ENCODE measurements around the gene ERFE. TPM values are rescaled to one million over a fixed set of nuclear protein-coding genes. Genes with fewer than 3 reads are reported as not detected.

Gene ERFE
- total and polyA plus RNA-seq, 8 donors, result 0.14 to 4.9 (median 0.70) TPM; not detected in 2

GRCh38 chr2:238182362-238182761, 23.6 kb downstream of the ERFE start:
- Histone ChIP-seq H3K36me3 (peaks cover 8 to 92% (median 49%) of the 10 kb centered on the region in 3 donors), H3K27me3 (no peaks in the 10 kb centered on the region), H3K4me1 (no peaks in the 10 kb centered on the region), H3K4me3 (no peak overlapping the region), H3K27ac (no peak overlapping the region), H3K9me3 (no peaks in the 10 kb centered on the region)
- ATAC-seq, result no peak
- TF ChIP-seq CTCF (IDR thresholded peaks at IDR 0.05), result no peak
- FAIRE-seq, result no peak
- WGBS, 2 donors, result 71 to 74% methylated on average over 6 of the region's 6 CpGs
- no peak for DNase-seq
- intact Hi-C loops (cut with DNase I), result no loop called here

GRCh38 chr2:238183821-238184220, 25.1 kb downstream of the ERFE start:
- H3K9me3 ChIP-seq, result no peaks in the 10 kb centered on the region
- TF ChIP-seq CTCF (IDR thresholded peaks at IDR 0.05), result no peak
- no peak overlapping the region for H3K27ac ChIP-seq
- peaks cover 8 to 92% (median 52%) of the 10 kb centered on the region in 3 donors for H3K36me3 ChIP-seq
- no peaks in the 10 kb centered on the region for H3K4me1 ChIP-seq
- no peak overlapping the region for H3K4me3 ChIP-seq
- intact Hi-C loops (cut with DNase I), result no loop called here
- DNase-seq (no peak), FAIRE-seq (no peak), ATAC-seq (no peak)
- WGBS, 2 donors, result 89 to 95% methylated on average over 4 of the region's 4 CpGs
- H3K27me3 ChIP-seq, result no peaks in the 10 kb centered on the region

GRCh38 chr2:238187618-238188548, 29.1 kb downstream of the ERFE start:
- Histone ChIP-seq H3K27me3 (no peaks in the 10 kb centered on the region), H3K36me3 (peaks cover 2 to 86% (median 41%) of the 10 kb centered on the region in 3 donors), H3K9me3 (no peaks in the 10 kb centered on the region), H3K27ac (no peak overlapping the region), H3K4me3 (no peak overlapping the region), H3K4me1 (no peaks in the 10 kb centered on the region)
- WGBS, 2 donors, result 95 to 96% methylated on average over 17 of the region's 17 CpGs
- intact Hi-C loops (cut with DNase I), result no loop called here
- no peak for TF ChIP-seq CTCF (IDR thresholded peaks at IDR 0.05)
- FAIRE-seq (no peak), ATAC-seq (no peak), DNase-seq (no peak)

GRCh38 chr2:238190445-238190844, 31.7 kb downstream of the ERFE start:
- Histone ChIP-seq H3K27ac (no peak overlapping the region), H3K27me3 (no peaks in the 10 kb centered on the region), H3K4me3 (no peak overlapping the region), H3K36me3 (peaks cover 2 to 83% (median 24%) of the 10 kb centered on the region in 3 donors), H3K4me1 (no peaks in the 10 kb centered on the region), H3K9me3 (no peaks in the 10 kb centered on the region)
- TF ChIP-seq CTCF (IDR thresholded peaks at IDR 0.05), result no peak
- ATAC-seq, result no peak
- 91 to 93% methylated on average over 2 of the region's 2 CpGs for WGBS, 2 donors
- DNase-seq, result no peak
- intact Hi-C loops (cut with DNase I), result no loop called here
- no peak for FAIRE-seq
